Stimulated activated CD4-positive, alpha-beta T cell treated with anti-CD3 and anti-CD28 coated beads, Interleukin-15, amount 100 ng/mL, for 1 hour (primary cell): ENCODE measurements around the gene TNRC6C.
"Not testable (repeated sequence)": the region's sequence is repeated elsewhere in the genome, so short reads cannot be mapped to it uniquely, and the experiment has no call there.

Experiments used
- DNase-seq, 2 donors: peaks; one replicate each; pipeline ENCODE4 v3.0.0-alpha.2; 2020; ENCODE audit warnings: low read depth in 1 of 2, low spot score in 1 of 2

Gene TNRC6C

GRCh38 chr17:77962348-77962747 is 3.8 kb downstream of the TNRC6C start:
- no peak for DNase-seq

- no peak for DNase-seq
Observed at GRCh38 chr17:77963441-77963840, 4.9 kb downstream of the TNRC6C start.

GRCh38 chr17:77965352-77965751 is 6.8 kb downstream of the TNRC6C start:
- no peak for DNase-seq

- no peak for DNase-seq
Observed at GRCh38 chr17:77966476-77966875, 8.0 kb downstream of the TNRC6C start.

- DNase-seq = no peak
Observed at GRCh38 chr17:77968788-77969187, 10.3 kb downstream of the TNRC6C start.

GRCh38 chr17:77972271-77972670 is 13.8 kb downstream of the TNRC6C start:
- DNase-seq = not testable (repeated sequence)

- DNase-seq = no peak
Observed at GRCh38 chr17:77973953-77974352, 15.4 kb downstream of the TNRC6C start.

GRCh38 chr17:77974396-77974795 is 15.9 kb downstream of the TNRC6C start:
- DNase-seq = no peak

GRCh38 chr17:77982430-77982829 is 23.9 kb downstream of the TNRC6C start:
- DNase-seq = not testable (repeated sequence)

- no peak for DNase-seq
Observed at GRCh38 chr17:77990301-77990700, 31.8 kb downstream of the TNRC6C start.

- not testable (repeated sequence) for DNase-seq
Observed at GRCh38 chr17:77993735-77994134, 35.2 kb downstream of the TNRC6C start.

GRCh38 chr17:77995146-77995852 is 36.8 kb downstream of the TNRC6C start:
- peak in 1 of 2 donors; percentile 3 for DNase-seq

- DNase-seq = no peak
Observed at GRCh38 chr17:77996256-77996655, 37.8 kb downstream of the TNRC6C start.

GRCh38 chr17:77999413-78000173 is 41.1 kb downstream of the TNRC6C start:
- DNase-seq = no peak

GRCh38 chr17:78000341-78000740 is 41.8 kb downstream of the TNRC6C start:
- DNase-seq = no peak

GRCh38 chr17:78001182-78001581 is 42.7 kb downstream of the TNRC6C start:
- no peak for DNase-seq

- no peak for DNase-seq
Observed at GRCh38 chr17:78001612-78002011, 43.1 kb downstream of the TNRC6C start.

- no peak for DNase-seq
Observed at GRCh38 chr17:78002166-78002565, 43.7 kb downstream of the TNRC6C start.

GRCh38 chr17:78005452-78006171 is 47.1 kb downstream of the TNRC6C start:
- no peak for DNase-seq

GRCh38 chr17:78006338-78006737 is 47.8 kb downstream of the TNRC6C start:
- no peak for DNase-seq

- no peak for DNase-seq
Observed at GRCh38 chr17:78007647-78008046, 49.1 kb downstream of the TNRC6C start.

GRCh38 chr17:78010759-78011158 is 52.3 kb downstream of the TNRC6C start:
- no peak for DNase-seq
